Caco-2 (cell line): ENCODE measurements around the gene RASGEF1B. TPM values are rescaled to one million over a fixed set of nuclear protein-coding genes. Genes with fewer than 3 reads are reported as not detected.
A peak's percentile ranks its signal among the peaks of the same experiment; 100 is the strongest.

Experiments
- BruUV-seq: library from RNA; stranded (reverse); fragments of 400-500 nt; replicated peaks from 2 replicates; lab custom pipeline; 2021; lab: Mats Ljungman, UMichigan
- CTCF ChIA-PET: fragments of 300-600 bp; sonication (Branson Sonifier 250); formaldehyde crosslinking; loops from one replicate; lab custom pipeline; 2022; ENCODE audit warnings: antibody characterized with exemption; lab: Charles Lee
- POLR2A ChIA-PET: fragments of 300-600 bp; sonication (Branson Sonifier 250); formaldehyde crosslinking; loops from one replicate; lab custom pipeline; 2022; ENCODE audit warnings: antibody characterized with exemption; lab: Charles Lee
- DNase-seq, 2 experiments: peaks; one replicate each; pipeline versions ENCODE4 v3.0.0 to v3.0.0-alpha.2; 2020 to 2022
- H3K27me3 ChIP-seq: replicated peaks from 2 replicates; pipeline ENCODE4 v1.6.0; 2011; ENCODE audit warnings: low read length; ENCODE audit not compliant: control insufficient read depth, insufficient read depth
- H3K36me3 ChIP-seq: 2 replicates; pipeline ENCODE4 v1.5.1; 2011; ENCODE audit warnings: low read length; ENCODE audit not compliant: control insufficient read depth, insufficient read depth
- H3K4me1 ChIP-seq: fragments of 250-450 bp; sonication (Bioruptor Pico); 2 replicates; pipeline ENCODE4 v1.5.1; 2020; ENCODE audit warnings: mild to moderate bottlenecking
- H3K4me3 ChIP-seq: 2 replicates; pipeline ENCODE4 v1.5.1; 2011; ENCODE audit warnings: low read depth, mild to moderate bottlenecking, control low read depth, low read length
- H3K9me3 ChIP-seq: fragments of 250-450 bp; sonication (Bioruptor Pico); 2 replicates; pipeline ENCODE4 v1.5.1; 2020; ENCODE audit warnings: mild to moderate bottlenecking, moderate library complexity
- H3K27ac Mint-ChIP-seq: one replicate; pipeline ENCODE4 v1.8.0; 2022; ENCODE audit warnings: mixed read lengths; ENCODE audit not compliant: unreplicated experiment
- H3K27me3 Mint-ChIP-seq: one replicate; pipeline ENCODE4 v1.8.0; 2022; ENCODE audit warnings: mixed read lengths; ENCODE audit not compliant: insufficient read depth, unreplicated experiment
- H3K36me3 Mint-ChIP-seq: one replicate; pipeline ENCODE4 v1.8.0; 2022; ENCODE audit warnings: mild to moderate bottlenecking, mixed read lengths; ENCODE audit not compliant: insufficient read depth, unreplicated experiment
- H3K4me1 Mint-ChIP-seq: one replicate; pipeline ENCODE4 v1.8.0; 2022; ENCODE audit warnings: low read depth, mixed read lengths; ENCODE audit not compliant: unreplicated experiment
- H3K4me3 Mint-ChIP-seq: one replicate; pipeline ENCODE4 v1.8.0; 2022; ENCODE audit warnings: mild to moderate bottlenecking, moderate library complexity, mixed read lengths; ENCODE audit not compliant: unreplicated experiment
- H3K9me3 Mint-ChIP-seq: one replicate; pipeline ENCODE4 v1.8.0; 2022; ENCODE audit warnings: mixed read lengths; ENCODE audit not compliant: unreplicated experiment
- CTCF ChIP-seq, 2 experiments: fragments of 200-600 bp in 1 of 2; IDR thresholded peaks; 1 replicate in 1 of 2; 2 replicates in 1 of 2; pipeline versions ENCODE4 v1.5.1 to v1.8.0; 2011 to 2022; ENCODE audit warnings: antibody characterized with exemption in 1 of 2, control low read depth in 1 of 2, inconsistent platforms in 1 of 2, low read depth in 1 of 2, low read length in 1 of 2, mild to moderate bottlenecking in 1 of 2, moderate library complexity in 1 of 2; ENCODE audit not compliant: insufficient read depth in 1 of 2, severe bottlenecking in 1 of 2, unreplicated experiment in 1 of 2
- intact Hi-C: fragments of 100-400 bp; cut with micrococcal nuclease; formaldehyde crosslinking; loops from one replicate; pipeline ENCODE4 v1.10.0; 2022; ENCODE audit not compliant: unreplicated experiment
- total RNA-seq: library from RNA; stranded (reverse); gene quantifications from 2 replicates; pipeline ENCODE4 v1.2.3, GENCODE V29; 2022

Gene RASGEF1B
- total RNA-seq, 1 experiment from 2014 or later = 32.3 TPM

GRCh38 chr4:81405900-81406401 lies 65.8 kb downstream of the RASGEF1B start:
- peak; percentile 46 to 66 for DNase-seq
- ChIA-PET CTCF (interaction anchor here (0.7 to 1.0 kb wide), 2 partner anchors 514 to 1096 kb away, joined by 3 read pairs; no protein-coding TSS in a partner anchor), POLR2A (no interaction called here)
- Mint-ChIP-seq H3K4me3 (no peak overlapping the region), H3K27me3 (peaks cover 4% of the 10 kb centered on the region), H3K4me1 (peaks cover 7% of the 10 kb centered on the region), H3K9me3 (no peaks in the 10 kb centered on the region), H3K27ac (no peak overlapping the region), H3K36me3 (no peaks in the 10 kb centered on the region)
- Histone ChIP-seq H3K4me1 (no peaks in the 10 kb centered on the region), H3K4me3 (no peak overlapping the region), H3K27me3 (no peaks in the 10 kb centered on the region), H3K36me3 (no peaks in the 10 kb centered on the region), H3K9me3 (no peaks in the 10 kb centered on the region)
- BruUV-seq = no TSS peak
- peak; percentile 51 to 85 for TF ChIP-seq CTCF (IDR thresholded peaks at IDR 0.05; ENCODE audit: insufficient read depth in 1 of 2, low read depth in 1 of 2, low read length in 1 of 2, severe bottlenecking in 1 of 2, unreplicated experiment in 1 of 2)
- intact Hi-C loops = loop anchor here (1.0 to 2.0 kb wide), 8 partner anchors 61 to 877 kb away; no protein-coding TSS in a partner anchor

- ChIA-PET CTCF (interaction anchor here (0.9 kb wide), 1 partner anchor 515 kb away, joined by 4 read pairs; no protein-coding TSS in a partner anchor), POLR2A (no interaction called here)
- no peak overlapping the region for H3K27ac Mint-ChIP-seq
Measured at GRCh38 chr4:81404741-81405140, 67.0 kb downstream of the RASGEF1B start.

DNA sequence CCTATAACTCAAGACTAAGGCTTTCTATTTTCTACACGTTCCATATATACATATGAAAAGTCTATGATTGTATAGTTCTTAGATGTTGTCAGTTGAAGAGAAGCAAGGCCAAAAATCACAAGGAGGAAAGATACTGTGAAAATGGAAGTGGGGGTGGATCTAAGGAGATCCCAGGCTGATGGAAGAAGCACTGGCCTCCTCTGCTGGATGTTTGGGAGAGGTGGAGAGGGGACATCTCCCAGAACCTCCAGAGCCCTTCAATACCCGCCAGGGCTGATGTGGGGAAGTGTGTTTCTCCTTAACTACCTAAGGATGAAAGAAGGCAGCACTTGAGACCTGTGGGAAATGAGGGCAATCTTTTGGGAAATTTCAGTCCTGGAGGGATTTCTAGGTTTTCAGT lies 67.4 kb downstream of the RASGEF1B start:
- no peak for TF ChIP-seq CTCF (IDR thresholded peaks at IDR 0.05; ENCODE audit: insufficient read depth in 1 of 2, low read depth in 1 of 2, low read length in 1 of 2, severe bottlenecking in 1 of 2, unreplicated experiment in 1 of 2)
- peaks cover 4% of the 10 kb centered on the region for H3K27me3 Mint-ChIP-seq
- Histone ChIP-seq H3K9me3 (no peaks in the 10 kb centered on the region), H3K4me1 (no peaks in the 10 kb centered on the region), H3K36me3 (no peaks in the 10 kb centered on the region), H3K27me3 (no peaks in the 10 kb centered on the region), H3K4me3 (no peak overlapping the region)
- intact Hi-C loops = no loop called here
- H3K4me3 Mint-ChIP-seq = no peak overlapping the region
- H3K4me1 Mint-ChIP-seq = peaks cover 7% of the 10 kb centered on the region
- BruUV-seq = no TSS peak
- no peaks in the 10 kb centered on the region for H3K36me3 Mint-ChIP-seq
- H3K9me3 Mint-ChIP-seq = no peaks in the 10 kb centered on the region
- ChIA-PET CTCF (no interaction called here), POLR2A (no interaction called here)
- no peak overlapping the region for H3K27ac Mint-ChIP-seq
- DNase-seq = no peak

More at GRCh38 chr4:81404741-81405140, 67.0 kb downstream of the RASGEF1B start:
- Histone ChIP-seq H3K9me3 (no peaks in the 10 kb centered on the region), H3K4me3 (no peak overlapping the region), H3K36me3 (no peaks in the 10 kb centered on the region), H3K4me1 (no peaks in the 10 kb centered on the region), H3K27me3 (no peaks in the 10 kb centered on the region)
- intact Hi-C loops = loop anchor here (1.0 kb wide), 1 partner anchor 798 kb away; no protein-coding TSS in a partner anchor
- H3K27me3 Mint-ChIP-seq = peaks cover 4% of the 10 kb centered on the region
- no peaks in the 10 kb centered on the region for H3K9me3 Mint-ChIP-seq
- no peak for DNase-seq
- no TSS peak for BruUV-seq
- no peak for TF ChIP-seq CTCF (IDR thresholded peaks at IDR 0.05; ENCODE audit: insufficient read depth in 1 of 2, low read depth in 1 of 2, low read length in 1 of 2, severe bottlenecking in 1 of 2, unreplicated experiment in 1 of 2)
- H3K4me3 Mint-ChIP-seq = no peak overlapping the region
- H3K4me1 Mint-ChIP-seq = peaks cover 7% of the 10 kb centered on the region
- H3K36me3 Mint-ChIP-seq = no peaks in the 10 kb centered on the region
